GM21423 (cell line): ENCODE results near the gene ALDH18A1.
"Not testable (repeated sequence)": the region's sequence is repeated elsewhere in the genome, so short reads cannot be mapped to it uniquely, and the experiment has no call there.

Experiments used
- ATAC-seq: cut with Tn5 transposase; IDR thresholded peaks from one replicate; pipeline ENCODE4 v1.9.1; 2021; ENCODE audit warnings: mild to moderate bottlenecking, moderate library complexity; ENCODE audit not compliant: unreplicated experiment

Gene ALDH18A1

DNA sequence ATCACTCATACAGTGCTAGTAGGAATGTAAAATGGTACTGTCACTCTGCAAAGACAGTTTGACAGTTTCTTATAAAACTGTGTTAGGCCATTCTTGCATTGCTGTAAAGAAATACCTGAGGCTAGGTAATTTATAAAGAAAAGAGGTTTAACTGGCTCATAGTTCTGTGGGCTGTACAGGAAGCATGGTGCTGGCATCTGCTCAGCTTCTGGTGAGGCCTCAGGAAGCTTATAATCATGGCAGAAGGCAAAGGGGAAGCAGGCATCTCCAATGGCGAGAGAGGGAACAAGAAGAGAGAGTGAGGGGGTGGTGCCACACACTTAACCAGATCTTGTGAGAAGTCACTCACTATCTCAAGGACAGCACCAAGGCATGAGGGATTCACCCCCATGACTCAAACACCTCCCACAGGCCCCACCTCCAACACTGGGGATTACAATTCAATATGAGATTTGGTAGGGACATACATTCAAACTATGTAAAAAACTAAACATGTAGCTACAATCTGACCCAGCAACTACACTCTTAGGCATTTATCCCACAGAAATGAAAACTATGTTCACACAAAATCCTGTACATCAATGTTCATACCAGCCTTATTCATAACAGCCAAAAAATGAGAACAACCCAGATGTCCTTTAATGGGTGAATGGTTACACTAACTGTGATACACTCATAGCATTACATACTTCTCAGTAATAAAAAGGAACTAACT, 5.0 kb downstream of the ALDH18A1 start:
- no peak for ATAC-seq

DNA sequence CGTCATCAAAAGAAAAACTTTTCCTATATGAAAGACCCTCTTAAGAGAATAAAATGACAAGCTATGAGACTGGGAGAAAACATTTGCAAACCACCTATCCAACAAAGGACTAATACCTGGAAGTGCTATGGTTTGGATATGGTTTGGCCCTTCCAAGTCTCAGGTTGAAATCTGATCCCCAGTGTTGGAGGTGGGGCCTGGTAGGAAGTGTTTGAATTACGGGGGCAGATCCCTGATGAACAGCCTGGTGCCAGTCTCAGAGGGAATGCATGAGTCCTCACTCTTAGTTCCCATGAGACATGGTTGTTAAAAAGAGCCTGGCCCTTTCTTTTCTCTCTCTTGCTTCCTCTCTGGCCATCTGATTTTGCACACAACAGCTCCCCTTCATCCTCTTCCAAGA, 6.3 kb downstream of the ALDH18A1 start:
- ATAC-seq: no peak

DNA sequence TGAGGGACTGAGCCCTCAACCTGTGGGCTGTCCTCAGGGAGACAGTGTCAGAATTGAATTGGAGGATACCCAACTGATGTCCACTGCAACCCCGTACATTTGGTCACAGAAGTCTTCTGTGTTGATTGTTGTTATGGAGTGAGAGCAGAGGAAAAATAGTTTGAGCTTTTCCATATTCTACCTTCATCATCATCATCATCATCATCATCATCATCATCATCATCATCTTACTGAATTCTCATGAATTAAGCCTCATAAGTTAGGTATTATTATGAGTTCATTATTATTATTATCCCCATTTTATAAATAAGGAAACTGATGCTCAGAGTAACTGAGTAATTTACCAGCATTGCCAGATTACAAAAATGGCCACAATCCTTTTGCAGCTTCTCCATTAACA, 8.4 kb downstream of the ALDH18A1 start:
- no peak for ATAC-seq

DNA sequence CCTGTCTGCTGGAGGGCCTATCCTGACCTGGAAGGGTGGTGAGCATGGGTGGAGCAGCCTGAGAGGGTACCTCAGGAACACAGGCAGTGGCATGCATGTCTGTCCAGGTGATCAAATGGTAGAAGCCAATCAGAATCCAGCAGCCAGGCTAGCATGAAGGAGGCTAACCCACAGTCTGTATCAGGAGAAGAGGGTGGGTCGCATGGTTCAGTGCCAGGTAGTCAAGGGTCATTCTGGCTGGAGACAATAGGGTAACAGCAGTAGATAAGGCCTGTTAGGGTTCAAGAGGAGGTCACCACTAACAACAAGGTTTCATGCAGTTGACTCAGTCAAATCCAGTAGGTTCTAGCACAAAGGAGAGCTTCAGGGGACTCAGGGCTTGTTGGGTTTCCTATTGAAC, 10.4 kb downstream of the ALDH18A1 start:
- ATAC-seq: no peak

DNA sequence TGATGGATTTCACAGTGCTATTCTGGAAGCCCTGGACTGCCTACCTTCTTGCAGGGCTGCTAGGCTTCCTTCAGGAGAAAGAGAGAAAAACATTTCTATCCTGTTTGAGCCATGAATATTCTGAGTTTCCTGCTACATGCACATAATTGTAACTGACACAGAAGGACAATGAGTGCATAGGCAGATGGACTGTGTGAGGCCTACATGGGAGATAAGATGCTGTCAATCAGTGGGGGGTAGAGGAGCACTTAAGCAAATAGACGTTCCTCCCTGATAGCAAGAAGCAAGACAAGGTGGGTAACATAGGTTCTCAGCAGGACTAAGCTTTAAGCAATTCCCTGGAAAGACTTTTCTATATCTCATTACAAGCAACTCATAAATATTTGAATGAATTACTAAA, 11.6 kb downstream of the ALDH18A1 start:
- no peak for ATAC-seq

DNA sequence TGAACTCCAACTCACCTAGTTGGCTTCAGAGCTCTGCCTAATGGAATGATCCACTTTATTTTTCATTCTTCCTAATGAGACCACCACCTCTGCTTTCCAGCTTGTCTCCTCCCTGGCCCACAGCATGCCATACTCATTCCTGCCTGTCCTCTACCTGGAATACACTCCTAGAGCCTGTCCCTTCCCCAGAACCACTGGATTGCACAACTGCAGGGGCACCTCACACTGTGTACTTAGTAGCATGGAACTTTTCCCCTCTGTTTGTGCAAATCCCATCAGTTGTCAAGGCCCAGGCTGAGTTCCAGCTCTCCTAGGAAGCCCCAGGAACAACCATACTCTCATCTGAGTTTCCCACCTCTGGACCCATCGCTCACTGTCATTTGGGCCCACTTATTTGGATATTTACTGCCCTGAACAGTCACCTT, 15.6 kb downstream of the ALDH18A1 start:
- no peak for ATAC-seq

DNA sequence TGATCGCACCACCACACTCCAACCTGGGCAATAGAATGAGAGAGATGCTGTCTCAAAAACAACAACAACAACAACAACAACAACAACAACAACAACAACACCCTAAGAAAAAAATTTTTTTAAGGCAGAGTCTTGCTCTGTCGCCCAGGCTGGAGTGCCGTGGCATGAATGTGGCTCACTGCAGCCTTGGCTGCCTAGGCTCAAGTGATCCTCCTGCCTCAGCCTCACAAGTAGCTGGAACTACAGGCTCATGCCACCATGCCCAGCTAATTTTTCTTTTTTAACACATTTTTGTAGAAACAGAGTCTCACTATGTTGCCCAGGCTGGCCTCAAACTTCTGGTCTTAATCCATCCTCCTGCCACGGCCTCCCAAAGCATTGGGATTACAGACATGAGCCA, 18.6 kb downstream of the ALDH18A1 start:
- no peak for ATAC-seq

DNA sequence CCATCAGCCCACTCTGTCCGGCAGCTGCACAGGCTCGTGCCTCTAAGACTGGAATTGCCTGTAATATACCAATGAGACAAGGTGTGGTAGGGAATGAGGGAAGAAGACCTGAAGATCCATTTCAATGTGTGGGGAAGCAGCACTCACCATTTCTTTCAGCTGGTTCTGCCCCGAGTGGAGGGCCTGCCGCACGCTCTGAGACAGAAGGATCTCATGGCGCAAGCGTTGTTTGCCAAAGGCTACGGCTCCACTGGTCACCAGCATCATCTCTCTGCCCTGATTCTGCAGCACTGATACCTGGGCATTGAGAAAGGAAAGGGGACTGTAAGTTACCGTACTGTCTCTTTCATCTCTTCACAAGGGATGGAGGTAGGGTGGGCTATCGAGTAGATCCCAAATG, 19.4 kb downstream of the ALDH18A1 start:
- no peak for ATAC-seq

DNA sequence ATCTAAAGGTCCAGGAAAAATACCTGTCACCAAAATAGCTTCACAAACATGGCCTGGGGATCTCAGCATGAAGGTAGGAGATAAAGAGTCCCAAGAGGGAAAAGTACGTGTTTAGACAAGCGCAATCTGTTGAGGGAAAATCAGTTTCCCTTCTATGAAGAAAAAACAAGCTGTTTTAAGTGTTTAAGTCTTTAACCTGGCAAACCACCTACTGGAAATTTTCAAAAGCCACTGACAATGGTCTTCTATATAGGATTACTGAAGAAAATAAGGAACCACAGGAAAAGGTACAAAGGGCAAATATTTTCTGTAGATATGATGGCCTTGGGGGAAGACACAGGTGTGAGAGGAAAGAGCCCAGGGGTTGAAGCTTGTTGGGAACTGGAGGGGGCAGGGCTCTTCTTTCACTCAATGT, 21.2 kb downstream of the ALDH18A1 start:
- no peak for ATAC-seq

DNA sequence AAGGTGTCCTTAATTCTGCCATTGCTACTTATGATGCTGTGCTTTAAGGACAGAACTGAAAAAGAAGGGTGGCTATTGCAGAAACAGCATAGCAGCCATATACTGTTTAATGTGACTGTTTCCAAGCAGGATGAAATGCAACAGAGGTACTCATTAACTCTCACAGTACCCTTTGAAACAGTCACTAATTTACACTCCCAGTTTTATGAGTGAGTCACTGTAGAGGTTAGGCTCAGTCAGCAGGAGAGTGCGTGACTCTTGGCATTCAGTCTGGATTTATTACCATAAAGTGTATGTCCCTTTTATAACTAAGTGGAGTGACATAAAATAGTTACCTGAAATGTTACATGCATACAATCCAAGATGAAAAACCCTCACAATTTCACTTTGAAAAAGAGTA, 27.7 kb downstream of the ALDH18A1 start:
- ATAC-seq: no peak

DNA sequence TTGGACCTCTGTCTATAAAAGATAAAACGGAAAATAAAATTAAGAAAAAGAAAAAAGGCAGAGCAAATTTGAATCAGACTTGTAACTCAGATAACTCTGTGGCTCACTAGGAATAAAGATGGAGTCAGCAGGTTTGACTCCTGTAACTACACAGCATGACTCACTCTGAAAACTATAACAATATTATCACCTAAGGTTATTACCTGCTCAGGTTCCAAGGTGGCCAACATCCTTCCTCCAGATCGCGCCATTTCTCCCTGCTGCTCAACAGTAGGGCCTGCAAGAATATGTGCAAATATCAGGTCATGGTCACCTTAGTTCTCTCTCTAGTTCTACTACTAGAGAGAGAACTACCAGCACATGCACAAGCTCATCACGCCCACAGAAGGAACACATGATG, 30.0 kb downstream of the ALDH18A1 start:
- no peak for ATAC-seq

DNA sequence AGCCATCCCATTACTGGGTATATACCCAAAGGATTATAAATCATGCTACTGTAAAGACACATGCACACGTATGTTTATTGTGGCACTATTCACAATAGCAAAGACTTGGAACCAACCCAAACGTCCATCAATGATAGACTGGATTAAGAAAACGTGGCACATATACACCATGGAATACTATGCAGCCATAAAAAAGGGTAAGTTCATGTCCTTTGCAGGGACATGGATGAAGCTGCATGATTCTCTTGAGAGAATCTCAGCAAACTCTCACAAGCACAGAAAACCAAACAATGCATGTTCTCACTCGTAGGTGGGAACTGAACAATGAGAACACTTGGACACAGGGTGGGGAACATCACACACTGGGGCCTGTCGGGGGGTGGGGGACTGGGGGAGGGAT, 36.1 kb downstream of the ALDH18A1 start:
- ATAC-seq: not testable (repeated sequence)

DNA sequence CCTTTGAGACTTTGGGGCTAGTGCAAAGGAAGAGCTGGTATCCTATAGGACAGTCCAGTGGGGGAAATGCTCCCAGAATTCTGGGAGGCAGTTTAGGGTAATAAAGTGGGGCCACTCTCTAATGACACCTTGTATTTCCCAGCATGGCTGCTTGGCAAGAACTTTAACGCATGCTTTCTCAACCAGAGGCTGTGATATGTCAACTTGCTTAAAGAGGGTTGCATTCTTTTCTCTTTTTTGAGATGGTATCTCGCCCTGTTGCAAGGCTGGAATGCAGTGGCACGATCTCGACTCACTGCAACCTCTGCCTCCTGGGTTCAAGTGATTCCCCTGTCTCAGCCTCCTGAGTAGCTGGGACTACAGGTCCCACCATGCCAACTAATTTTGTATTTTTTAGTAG, 38.4 kb downstream of the ALDH18A1 start:
- no peak for ATAC-seq

DNA sequence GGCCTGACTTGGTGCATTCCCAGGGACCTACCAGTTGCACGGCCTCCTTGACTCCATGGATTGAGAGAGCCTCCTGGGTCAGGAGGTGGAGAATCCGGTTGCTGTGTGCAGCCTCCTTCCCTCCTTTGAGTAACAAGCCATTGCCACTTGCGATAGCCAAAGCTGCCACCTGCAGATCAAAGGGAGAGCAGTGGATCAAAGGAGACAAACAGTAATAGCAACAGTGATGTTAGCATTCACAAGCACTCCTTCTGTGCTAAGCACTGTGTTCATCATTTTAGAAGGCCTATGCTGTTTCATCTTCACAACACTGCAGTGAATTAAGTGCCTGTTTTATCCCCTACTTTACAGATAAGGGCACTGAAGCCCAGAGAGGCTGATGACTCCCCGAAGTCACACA, 40.1 kb downstream of the ALDH18A1 start:
- ATAC-seq: no peak

DNA sequence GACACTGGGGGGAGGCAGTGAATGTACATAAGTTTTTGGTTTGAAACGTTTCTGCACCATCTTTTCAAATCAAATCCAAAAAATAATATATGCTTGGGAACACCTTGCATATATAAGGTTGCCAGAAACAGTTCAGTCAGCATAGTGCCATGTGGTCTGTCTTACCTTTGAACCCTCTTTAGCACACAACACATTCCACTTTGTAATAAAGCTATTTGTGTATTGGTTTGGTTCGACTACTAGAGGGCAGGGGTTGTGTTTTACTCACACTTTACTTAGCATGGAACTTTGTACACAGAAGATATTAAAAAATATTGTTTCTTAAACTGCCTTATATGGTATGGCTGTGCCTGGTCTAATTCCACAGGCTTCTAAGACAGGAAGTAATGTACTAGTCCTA, 43.2 kb downstream of the ALDH18A1 start:
- no peak for ATAC-seq

DNA sequence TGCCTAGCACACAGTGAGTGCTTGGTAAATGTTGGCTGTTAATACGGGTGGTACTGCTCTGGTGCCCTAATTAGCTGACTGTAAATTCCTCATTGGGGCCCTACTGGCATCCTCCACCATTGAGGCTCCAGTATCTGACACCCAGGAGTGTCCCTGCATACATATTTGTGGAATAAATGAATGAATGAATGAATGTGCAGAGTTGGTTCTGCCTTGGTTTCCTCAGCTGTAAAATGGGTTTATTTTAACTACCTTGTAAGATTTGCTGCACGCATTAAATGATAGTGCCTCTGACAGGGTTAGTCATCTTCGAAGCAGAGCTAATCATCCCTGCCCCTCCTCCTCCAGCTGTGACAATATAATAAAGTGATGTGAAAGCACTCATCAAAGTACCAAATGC, 45.8 kb downstream of the ALDH18A1 start:
- no peak for ATAC-seq

DNA sequence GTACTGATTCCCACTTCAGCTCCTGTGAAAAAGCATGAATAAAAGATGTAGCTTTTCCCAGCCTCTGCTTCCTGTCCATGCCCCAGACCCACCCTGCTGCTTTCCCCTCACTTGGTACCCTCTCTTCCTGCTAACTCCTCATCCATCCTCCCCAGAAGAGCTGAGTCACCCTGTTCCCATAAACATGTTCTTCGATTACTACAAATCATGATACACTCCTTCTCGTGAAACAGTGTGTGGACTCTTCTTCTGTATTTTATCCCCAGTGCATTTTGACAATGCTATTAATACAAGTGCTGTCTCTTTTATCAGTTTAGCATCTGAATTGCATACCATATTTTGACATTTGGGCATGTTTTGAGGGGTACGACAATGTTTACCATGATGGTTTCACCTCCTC, 49.6 kb downstream of the ALDH18A1 start:
- no peak for ATAC-seq

DNA sequence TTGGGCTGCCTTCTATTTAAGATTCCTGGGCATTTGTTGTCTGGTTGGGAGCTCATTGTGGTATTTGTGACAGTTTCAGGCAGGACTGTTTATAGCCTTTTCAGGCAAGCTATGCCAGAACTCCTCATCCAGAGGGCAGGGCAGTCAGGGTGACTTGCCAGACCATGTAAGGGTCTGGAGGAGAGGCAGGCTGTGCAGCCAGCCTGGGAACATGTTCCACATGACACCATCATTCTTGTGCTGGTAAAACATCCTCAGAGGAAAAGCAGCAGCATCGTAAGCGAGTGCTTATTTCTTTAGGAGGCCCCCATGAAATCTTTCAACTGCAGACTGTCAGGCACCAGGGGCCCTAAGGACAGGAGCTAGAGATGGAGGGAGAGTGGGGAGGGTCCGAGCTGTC, 51.3 kb downstream of the ALDH18A1 start:
- ATAC-seq: no peak

DNA sequence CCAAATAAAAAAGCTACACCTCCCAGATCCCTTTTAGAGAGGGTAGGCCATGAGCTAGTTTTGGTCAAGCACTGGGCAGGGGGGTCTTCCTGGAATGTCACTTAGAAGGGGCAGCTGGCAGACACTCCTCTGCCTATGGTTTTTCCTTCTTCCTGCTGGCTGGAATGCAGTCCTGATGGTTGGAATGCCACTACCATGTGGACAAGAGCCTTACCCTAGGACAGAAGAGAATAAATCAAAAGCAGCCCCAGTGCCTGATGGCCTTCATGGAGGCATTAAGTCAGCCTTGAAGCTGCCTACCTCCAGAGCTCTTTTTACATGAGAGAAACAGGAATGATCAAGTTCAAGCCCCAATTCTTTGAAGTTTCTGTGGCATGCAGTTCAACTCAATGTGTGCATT, 51.9 kb downstream of the ALDH18A1 start:
- ATAC-seq: no peak

DNA sequence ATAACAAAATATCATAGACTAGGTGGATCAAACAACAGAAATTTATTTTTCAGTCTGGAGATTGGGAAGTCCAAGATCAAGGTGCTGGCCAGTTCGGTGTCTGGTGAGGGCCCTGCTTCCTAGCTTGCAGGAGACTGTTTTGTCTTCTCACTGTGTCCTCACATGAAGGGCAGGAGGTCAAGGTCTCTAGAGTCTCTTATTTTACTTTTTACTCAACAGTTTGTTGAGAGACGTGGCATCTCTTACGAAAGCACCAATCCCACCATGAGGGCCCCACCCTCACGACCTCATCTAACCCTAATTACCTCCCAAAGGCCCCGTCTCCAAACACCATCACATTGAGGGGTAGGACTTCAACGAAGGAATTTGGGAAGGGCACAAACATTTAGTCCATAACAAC, 54.1 kb downstream of the ALDH18A1 start:
- ATAC-seq: no peak

DNA sequence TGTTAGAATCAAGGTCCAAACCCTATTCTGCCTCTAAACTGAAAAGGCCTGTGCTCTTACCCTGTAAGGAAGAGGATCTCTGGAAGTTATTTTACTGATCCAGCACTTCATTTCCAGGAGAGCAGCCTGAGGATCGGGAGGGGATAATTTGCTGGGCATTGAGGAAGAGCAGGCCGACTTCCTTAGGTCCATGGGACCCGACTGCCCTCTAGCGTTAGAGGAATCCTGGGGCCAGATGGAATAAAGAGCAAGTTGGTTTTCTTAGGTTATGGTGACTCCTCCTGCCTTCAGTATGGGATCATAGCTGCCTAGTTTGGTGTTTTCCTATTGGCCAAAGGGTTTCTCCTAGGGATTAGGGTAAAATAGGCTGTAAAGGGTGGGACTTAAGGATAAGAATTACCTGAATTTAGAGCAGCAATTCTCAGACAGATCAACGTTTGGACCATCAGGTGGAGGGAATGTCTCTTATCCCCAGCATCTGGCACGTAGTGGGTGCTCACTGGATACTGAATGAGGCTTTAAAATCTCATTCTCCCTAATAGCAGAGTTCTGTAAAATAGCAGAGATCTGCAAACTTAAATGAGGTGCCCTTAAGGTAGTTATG, 55.3 kb downstream of the ALDH18A1 start:
- ATAC-seq: no peak

DNA sequence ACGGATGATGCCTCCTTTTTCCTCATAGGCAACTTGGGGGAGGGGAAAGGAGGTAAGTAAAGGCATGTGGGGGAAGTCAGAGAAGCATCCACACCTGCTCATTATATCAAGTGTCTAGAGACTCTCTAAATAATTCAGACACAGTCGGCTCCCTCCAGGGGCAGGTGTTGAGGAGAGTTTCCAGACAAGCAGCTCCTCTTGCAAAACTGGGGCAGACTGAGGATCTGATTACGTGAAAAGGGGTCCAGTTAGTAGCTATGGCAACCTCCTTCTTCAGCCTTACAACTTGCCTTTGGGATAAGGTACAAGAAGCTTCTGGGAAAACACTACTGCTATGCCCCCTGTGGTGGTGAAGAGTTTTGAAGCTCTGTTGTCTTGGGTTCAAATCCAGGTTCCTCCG, 56.4 kb downstream of the ALDH18A1 start:
- ATAC-seq: no peak

DNA sequence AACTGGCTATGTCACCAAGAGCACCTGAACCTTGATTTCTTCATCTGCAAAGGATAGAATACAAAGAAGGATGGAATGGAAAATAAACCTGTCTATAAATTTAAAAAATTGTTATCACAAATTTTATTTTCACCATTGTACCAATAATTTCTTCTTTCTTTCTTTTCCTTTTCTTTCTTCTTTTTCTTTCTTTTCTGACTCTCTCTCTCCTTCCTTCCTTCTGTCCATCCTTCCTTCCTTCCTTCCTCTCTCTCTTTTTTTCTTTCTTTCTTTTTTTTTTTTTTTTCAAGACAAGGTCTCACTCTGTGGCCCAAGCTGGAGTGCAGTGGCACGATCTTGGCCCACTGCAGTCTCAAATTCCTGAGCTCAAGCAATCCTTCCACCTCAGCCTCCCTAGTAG, 58.7 kb downstream of the ALDH18A1 start:
- no peak for ATAC-seq
